ENCODE data around the gene ISX.

DNA sequence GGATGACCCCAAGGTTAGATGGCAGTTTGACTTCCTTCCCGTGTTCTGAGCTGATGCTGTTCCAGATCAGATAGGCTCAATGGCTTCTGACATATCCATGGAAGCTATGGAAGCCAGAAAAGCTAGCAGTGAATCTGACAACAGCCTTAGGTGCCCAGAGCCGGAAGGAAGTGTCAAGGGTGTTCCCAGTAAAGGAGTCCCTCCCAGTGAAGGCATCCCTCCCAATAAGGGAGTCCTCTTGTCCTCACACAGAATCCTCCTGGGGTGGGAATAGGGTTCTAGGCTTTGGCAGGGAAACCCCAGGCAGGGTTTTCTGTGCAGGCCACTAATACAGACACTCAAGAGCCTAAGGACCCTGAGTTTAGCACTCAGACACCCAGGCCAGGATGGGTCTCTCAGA is 47.0 kb upstream of the ISX start:
- TF ChIP-seq, protein P1, sequence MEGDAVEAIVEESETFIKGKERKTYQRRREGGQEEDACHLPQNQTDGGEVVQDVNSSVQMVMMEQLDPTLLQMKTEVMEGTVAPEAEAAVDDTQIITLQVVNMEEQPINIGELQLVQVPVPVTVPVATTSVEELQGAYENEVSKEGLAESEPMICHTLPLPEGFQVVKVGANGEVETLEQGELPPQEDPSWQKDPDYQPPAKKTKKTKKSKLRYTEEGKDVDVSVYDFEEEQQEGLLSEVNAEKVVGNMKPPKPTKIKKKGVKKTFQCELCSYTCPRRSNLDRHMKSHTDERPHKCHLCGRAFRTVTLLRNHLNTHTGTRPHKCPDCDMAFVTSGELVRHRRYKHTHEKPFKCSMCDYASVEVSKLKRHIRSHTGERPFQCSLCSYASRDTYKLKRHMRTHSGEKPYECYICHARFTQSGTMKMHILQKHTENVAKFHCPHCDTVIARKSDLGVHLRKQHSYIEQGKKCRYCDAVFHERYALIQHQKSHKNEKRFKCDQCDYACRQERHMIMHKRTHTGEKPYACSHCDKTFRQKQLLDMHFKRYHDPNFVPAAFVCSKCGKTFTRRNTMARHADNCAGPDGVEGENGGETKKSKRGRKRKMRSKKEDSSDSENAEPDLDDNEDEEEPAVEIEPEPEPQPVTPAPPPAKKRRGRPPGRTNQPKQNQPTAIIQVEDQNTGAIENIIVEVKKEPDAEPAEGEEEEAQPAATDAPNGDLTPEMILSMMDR (IDR thresholded peaks at IDR 0.05) = no peak
- no peak for TF ChIP-seq POLR2A (IDR thresholded peaks at IDR 0.05)
